T-cell (primary cell): ENCODE results near the gene SEPTIN5. TPM values are rescaled to one million over a fixed set of nuclear protein-coding genes. Genes with fewer than 3 reads are reported as not detected.

Experiments used
- ATAC-seq, 4 experiments: fragments of 200-7000 bp in 3 of 4; fragments of 150-1000 bp in 1 of 4; cut with Tn5 transposase; replicated peaks in 1 of 4; 1 replicate in 3 of 4; 2 replicates in 1 of 4; pipeline ENCODE4 v1.10.0; 2021; ENCODE audit warnings: moderate library complexity in 3 of 4, mild to moderate bottlenecking in 2 of 4, moderate number of reproducible peaks in 1 of 4
- CTCF ChIA-PET, 2 donors: fragments of 300-600 bp; sonication (Branson Sonifier 250); formaldehyde crosslinking; loops; one replicate each; lab custom pipeline; 2022; ENCODE audit warnings: antibody characterized with exemption in 2 of 2; lab: Charles Lee
- POLR2A ChIA-PET, 2 donors: fragments of 300-600 bp; sonication (Branson Sonifier 250); formaldehyde crosslinking; loops; one replicate each; lab custom pipeline; 2022; ENCODE audit warnings: antibody characterized with exemption in 2 of 2; lab: Charles Lee
- DNase-seq, 35 experiments: peaks; one replicate each; pipeline versions ENCODE4 v3.0.0 to v3.0.0-alpha.2; 2013 to 2023
- H3K27ac ChIP-seq: one replicate; pipeline ENCODE4 v1.5.1; 2013; ENCODE audit warnings: low read length
- H3K27me3 ChIP-seq, 2 experiments: replicated peaks in 1 of 2; 1 replicate in 1 of 2; 2 replicates in 1 of 2; pipeline versions ENCODE4 v1.6.1 to v1.7.0; 2013; ENCODE audit warnings: low read length in 1 of 2, mixed read lengths in 1 of 2; ENCODE audit not compliant: control insufficient read depth in 2 of 2, insufficient read depth in 2 of 2; ENCODE audit errors: extremely low read depth in 1 of 2
- H3K36me3 ChIP-seq, 2 donors: 1 replicate in 1 of 2; 2 replicates in 1 of 2; pipeline versions ENCODE4 v1.6.1 to v1.7.0; 2013; ENCODE audit warnings: low read length in 1 of 2; ENCODE audit not compliant: control insufficient read depth in 2 of 2, insufficient read depth in 1 of 2; ENCODE audit errors: extremely low read depth in 1 of 2
- H3K4me1 ChIP-seq, 2 experiments: 1 replicate in 1 of 2; 2 replicates in 1 of 2; pipeline versions ENCODE4 v1.6.1 to v1.7.0; 2013; ENCODE audit warnings: low read length in 2 of 2, mixed read lengths in 1 of 2; ENCODE audit not compliant: insufficient read depth in 2 of 2, control insufficient read depth in 1 of 2; ENCODE audit errors: extremely low read depth in 1 of 2
- H3K4me3 ChIP-seq, 2 donors: 1 replicate in 1 of 2; 2 replicates in 1 of 2; pipeline versions ENCODE4 v1.5.1 to v1.7.0; 2013; ENCODE audit warnings: mild to moderate bottlenecking in 2 of 2, low read length in 1 of 2, moderate library complexity in 1 of 2; ENCODE audit not compliant: control insufficient read depth in 1 of 2; ENCODE audit errors: extremely low read depth in 1 of 2
- H3K9me3 ChIP-seq: 2 replicates; pipeline ENCODE4 v1.7.0; 2013
- H3K27ac Mint-ChIP-seq, 2 donors: one replicate each; pipeline ENCODE4 v1.8.0; 2020 to 2021; ENCODE audit warnings: mild to moderate bottlenecking in 2 of 2, mixed read lengths in 2 of 2
- H3K27me3 Mint-ChIP-seq, 2 donors: one replicate each; pipeline ENCODE4 v1.8.0; 2021 to 2022; ENCODE audit warnings: mixed read lengths in 2 of 2
- H3K36me3 Mint-ChIP-seq: one replicate; pipeline ENCODE4 v1.8.0; 2021; ENCODE audit warnings: mixed read lengths
- H3K4me1 Mint-ChIP-seq, 3 donors: one replicate each; pipeline ENCODE4 v1.8.0; 2020 to 2022; ENCODE audit warnings: mixed read lengths in 3 of 3, mild to moderate bottlenecking in 1 of 3
- H3K4me3 Mint-ChIP-seq, 3 donors: one replicate each; pipeline ENCODE4 v1.8.0; 2020 to 2022; ENCODE audit warnings: mild to moderate bottlenecking in 3 of 3, mixed read lengths in 3 of 3, moderate library complexity in 3 of 3
- H3K9me3 Mint-ChIP-seq, 3 donors: one replicate each; pipeline ENCODE4 v1.8.0; 2020 to 2022; ENCODE audit warnings: mixed read lengths in 3 of 3
- WGBS: methylation state at CpG from one replicate; pipeline ENCODE4 v1.1.5; 2013; ENCODE audit warnings: missing lambda C conversion rate; ENCODE audit not compliant: insufficient coverage; 5-methylcytosine and 5-hydroxymethylcytosine counted together
- total RNA-seq, 35 experiments: library from RNA in 6 of 35; stranded (reverse) in 6 of 35; fragments of 120-200 nt in 1 of 35; gene quantifications; one replicate each; pipeline versions ENCODE4 v1.2.1 to v1.2.4 and lab custom pipeline; 2013 to 2026

The SEPTIN5 gene
- total RNA-seq, 5 donors from 2014 or later (not counting 1 experiment from before 2014, with no cell fraction given), result 0.33 to 3.2 (median 1.2) TPM

- peaks cover 4 to 38% of the 10 kb centered on the region in 2 experiments for H3K4me1 ChIP-seq
- H3K27ac Mint-ChIP-seq, result no peak overlapping the region
- no peaks in the 10 kb centered on the region for H3K36me3 Mint-ChIP-seq
- no peaks in the 10 kb centered on the region for H3K9me3 Mint-ChIP-seq
- peaks cover 0 to 87% of the 10 kb centered on the region in 2 experiments for H3K27me3 ChIP-seq
- H3K27ac ChIP-seq, result no peak overlapping the region
- peaks cover 9 to 22% (median 10%) of the 10 kb centered on the region in 3 donors for H3K4me1 Mint-ChIP-seq
- ATAC-seq (no peak), DNase-seq (no peak)
- H3K4me3 ChIP-seq, result no peak overlapping the region
- POLR2A ChIA-PET, result no interaction called here
- peaks cover 15 to 59% of the 10 kb centered on the region in 2 donors for H3K27me3 Mint-ChIP-seq
- CTCF ChIA-PET, result interaction anchor here in 1 of 2 donors (0.5 kb wide), 1 partner anchor 816 kb away, joined by 9 read pairs; no protein-coding TSS in a partner anchor
- no peaks in the 10 kb centered on the region for H3K9me3 ChIP-seq
- H3K4me3 Mint-ChIP-seq, result peak overlapping the region; percentile 59 to 78 (median 72)
- WGBS, result 82% methylated on average over 9 of the region's 12 CpGs
- no peaks in the 10 kb centered on the region for H3K36me3 ChIP-seq
These were observed 5.3 kb downstream of the SEPTIN5 start for GRCh38 chr22:19719488-19720021.

- H3K4me3 ChIP-seq, result no peak overlapping the region
- no peak overlapping the region for H3K27ac Mint-ChIP-seq
- ATAC-seq (no peak), DNase-seq (no peak)
- H3K9me3 ChIP-seq, result no peaks in the 10 kb centered on the region
- peaks cover 22 to 64% of the 10 kb centered on the region in 2 donors for H3K27me3 Mint-ChIP-seq
- CTCF ChIA-PET, result no interaction called here
- no peaks in the 10 kb centered on the region for H3K36me3 Mint-ChIP-seq
- H3K4me3 Mint-ChIP-seq, result peak overlapping the region in 2 of 3 donors; percentile 37 to 78
- H3K4me1 Mint-ChIP-seq, result peaks cover 12 to 26% (median 16%) of the 10 kb centered on the region in 3 donors
- H3K36me3 ChIP-seq, result no peaks in the 10 kb centered on the region
- H3K9me3 Mint-ChIP-seq, result no peaks in the 10 kb centered on the region
- peaks cover 4 to 32% of the 10 kb centered on the region in 2 experiments for H3K4me1 ChIP-seq
- 94% methylated on average over 24 of the region's 26 CpGs for WGBS
- no peak overlapping the region for H3K27ac ChIP-seq
- H3K27me3 ChIP-seq, result peaks cover 0 to 87% of the 10 kb centered on the region in 2 experiments
- POLR2A ChIA-PET, result no interaction called here
These were observed 6.0 kb downstream of the SEPTIN5 start for GRCh38 chr22:19720150-19720827.

GRCh38 chr22:19720999-19721329 lies 6.7 kb downstream of the SEPTIN5 start:
- Histone ChIP-seq H3K27ac (no peak overlapping the region), H3K4me1 (peaks cover 4 to 32% of the 10 kb centered on the region in 2 experiments), H3K4me3 (no peak overlapping the region), H3K27me3 (peaks cover 0 to 83% of the 10 kb centered on the region in 2 experiments), H3K9me3 (no peaks in the 10 kb centered on the region), H3K36me3 (no peaks in the 10 kb centered on the region)
- ChIA-PET CTCF (no interaction called here), POLR2A (no interaction called here)
- no peak for DNase-seq
- Mint-ChIP-seq H3K36me3 (no peaks in the 10 kb centered on the region), H3K27me3 (peaks cover 24 to 64% of the 10 kb centered on the region in 2 donors), H3K27ac (no peak overlapping the region), H3K4me3 (peak overlapping the region in 1 of 3 donors; percentile 1), H3K9me3 (no peaks in the 10 kb centered on the region), H3K4me1 (peaks cover 12 to 26% (median 17%) of the 10 kb centered on the region in 3 donors)
- 90% methylated on average over 2 of the region's 2 CpGs for WGBS
- no peak for ATAC-seq

GRCh38 chr22:19721330-19722177 lies 7.3 kb downstream of the SEPTIN5 start:
- Mint-ChIP-seq H3K27me3 (peaks cover 24 to 58% of the 10 kb centered on the region in 2 donors), H3K4me3 (peak overlapping the region in 2 of 3 donors; percentile 1 to 24), H3K27ac (no peak overlapping the region), H3K4me1 (peaks cover 12 to 26% (median 17%) of the 10 kb centered on the region in 3 donors), H3K9me3 (no peaks in the 10 kb centered on the region), H3K36me3 (no peaks in the 10 kb centered on the region)
- Histone ChIP-seq H3K4me3 (no peak overlapping the region), H3K4me1 (peaks cover 4 to 32% of the 10 kb centered on the region in 2 experiments), H3K27me3 (peaks cover 0 to 77% of the 10 kb centered on the region in 2 experiments), H3K9me3 (no peaks in the 10 kb centered on the region), H3K36me3 (no peaks in the 10 kb centered on the region), H3K27ac (no peak overlapping the region)
- WGBS, result 95% methylated on average over 19 of the region's 44 CpGs
- DNase-seq, result no peak
- no peak for ATAC-seq
- ChIA-PET CTCF (interaction anchor here in 1 of 2 donors (0.6 kb wide), 1 partner anchor 577 kb away, joined by 3 read pairs; no protein-coding TSS in a partner anchor), POLR2A (no interaction called here)

- DNase-seq (no peak), ATAC-seq (no peak)
These were observed 8.1 kb downstream of the SEPTIN5 start for GRCh38 chr22:19722178-19722981.

More at GRCh38 chr22:19722178-19722981, 8.1 kb downstream of the SEPTIN5 start:
- H3K4me3 ChIP-seq, result no peak overlapping the region
- peaks cover 12 to 26% (median 17%) of the 10 kb centered on the region in 3 donors for H3K4me1 Mint-ChIP-seq
- H3K9me3 ChIP-seq, result no peaks in the 10 kb centered on the region
- peaks cover 0 to 68% of the 10 kb centered on the region in 2 experiments for H3K27me3 ChIP-seq
- CTCF ChIA-PET, result interaction anchor here in 1 of 2 donors (0.5 to 0.6 kb wide), 3 partner anchors 21 to 578 kb away, joined by 3 read pairs; no protein-coding TSS in a partner anchor
- 84% methylated on average over 46 of the region's 60 CpGs for WGBS
- no peak overlapping the region for H3K27ac Mint-ChIP-seq
- H3K27me3 Mint-ChIP-seq, result peaks cover 24 to 55% of the 10 kb centered on the region in 2 donors
- no peaks in the 10 kb centered on the region for H3K9me3 Mint-ChIP-seq
- H3K4me1 ChIP-seq, result peaks cover 4 to 29% of the 10 kb centered on the region in 2 experiments
- no peaks in the 10 kb centered on the region for H3K36me3 ChIP-seq
- H3K36me3 Mint-ChIP-seq, result no peaks in the 10 kb centered on the region
- peak overlapping the region in 1 of 3 donors; percentile 66 for H3K4me3 Mint-ChIP-seq
- no peak overlapping the region for H3K27ac ChIP-seq
- POLR2A ChIA-PET, result no interaction called here
